ENCODE measurements around the gene CHRNG. TPM values are rescaled to one million over a fixed set of nuclear protein-coding genes. Genes with fewer than 3 reads are reported as not detected.

Gene CHRNG, protein sequence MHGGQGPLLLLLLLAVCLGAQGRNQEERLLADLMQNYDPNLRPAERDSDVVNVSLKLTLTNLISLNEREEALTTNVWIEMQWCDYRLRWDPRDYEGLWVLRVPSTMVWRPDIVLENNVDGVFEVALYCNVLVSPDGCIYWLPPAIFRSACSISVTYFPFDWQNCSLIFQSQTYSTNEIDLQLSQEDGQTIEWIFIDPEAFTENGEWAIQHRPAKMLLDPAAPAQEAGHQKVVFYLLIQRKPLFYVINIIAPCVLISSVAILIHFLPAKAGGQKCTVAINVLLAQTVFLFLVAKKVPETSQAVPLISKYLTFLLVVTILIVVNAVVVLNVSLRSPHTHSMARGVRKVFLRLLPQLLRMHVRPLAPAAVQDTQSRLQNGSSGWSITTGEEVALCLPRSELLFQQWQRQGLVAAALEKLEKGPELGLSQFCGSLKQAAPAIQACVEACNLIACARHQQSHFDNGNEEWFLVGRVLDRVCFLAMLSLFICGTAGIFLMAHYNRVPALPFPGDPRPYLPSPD
- total RNA-seq: not detected in 2 replicates

DNA sequence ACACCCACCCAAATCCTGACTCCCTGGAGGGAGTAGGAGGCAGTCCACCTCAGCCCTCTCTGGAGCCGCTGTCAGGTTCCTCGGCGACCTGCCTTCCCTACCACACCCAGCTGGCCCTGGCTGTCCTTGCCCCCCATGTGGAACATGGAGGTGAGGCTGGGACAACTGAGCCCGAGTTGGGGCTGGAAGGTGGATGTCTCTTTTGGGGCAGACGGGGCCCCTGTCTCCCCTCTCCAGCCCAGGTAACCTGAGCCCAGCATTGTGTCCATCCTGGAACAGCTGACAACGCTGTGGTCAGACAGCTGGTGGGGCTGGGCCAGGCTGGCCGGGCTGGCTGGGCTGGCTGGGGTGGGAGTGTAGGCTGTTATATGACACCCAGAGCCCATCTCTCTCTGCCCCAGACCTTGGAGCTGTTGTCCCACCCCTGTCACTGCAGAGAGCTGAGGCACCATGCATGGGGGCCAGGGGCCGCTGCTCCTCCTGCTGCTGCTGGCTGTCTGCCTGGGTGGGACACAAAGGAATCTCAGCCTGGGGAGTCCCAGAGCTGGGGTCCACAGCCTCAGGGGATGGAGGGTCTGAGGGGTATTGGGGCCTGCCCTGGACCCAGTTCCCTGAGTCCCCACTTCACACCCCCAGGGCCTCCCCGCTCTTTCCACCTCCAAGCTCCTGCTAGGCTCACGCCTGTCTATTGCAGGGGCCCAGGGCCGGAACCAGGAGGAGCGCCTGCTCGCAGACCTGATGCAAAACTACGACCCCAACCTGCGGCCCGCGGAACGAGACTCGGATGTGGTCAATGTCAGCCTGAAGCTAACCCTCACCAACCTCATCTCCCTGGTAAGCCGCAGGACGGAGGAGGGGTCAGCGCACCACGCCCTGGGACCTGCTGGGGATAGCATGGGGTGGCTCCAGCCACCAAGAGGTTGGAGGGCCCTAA, at the start of gene CHRNG:
Gene CHRNG, plus strand, starts transcription at position 395 of the 934 bp plus-strand sequence. Its CDS starts 56 bp downstream, at position 451.

DNA sequence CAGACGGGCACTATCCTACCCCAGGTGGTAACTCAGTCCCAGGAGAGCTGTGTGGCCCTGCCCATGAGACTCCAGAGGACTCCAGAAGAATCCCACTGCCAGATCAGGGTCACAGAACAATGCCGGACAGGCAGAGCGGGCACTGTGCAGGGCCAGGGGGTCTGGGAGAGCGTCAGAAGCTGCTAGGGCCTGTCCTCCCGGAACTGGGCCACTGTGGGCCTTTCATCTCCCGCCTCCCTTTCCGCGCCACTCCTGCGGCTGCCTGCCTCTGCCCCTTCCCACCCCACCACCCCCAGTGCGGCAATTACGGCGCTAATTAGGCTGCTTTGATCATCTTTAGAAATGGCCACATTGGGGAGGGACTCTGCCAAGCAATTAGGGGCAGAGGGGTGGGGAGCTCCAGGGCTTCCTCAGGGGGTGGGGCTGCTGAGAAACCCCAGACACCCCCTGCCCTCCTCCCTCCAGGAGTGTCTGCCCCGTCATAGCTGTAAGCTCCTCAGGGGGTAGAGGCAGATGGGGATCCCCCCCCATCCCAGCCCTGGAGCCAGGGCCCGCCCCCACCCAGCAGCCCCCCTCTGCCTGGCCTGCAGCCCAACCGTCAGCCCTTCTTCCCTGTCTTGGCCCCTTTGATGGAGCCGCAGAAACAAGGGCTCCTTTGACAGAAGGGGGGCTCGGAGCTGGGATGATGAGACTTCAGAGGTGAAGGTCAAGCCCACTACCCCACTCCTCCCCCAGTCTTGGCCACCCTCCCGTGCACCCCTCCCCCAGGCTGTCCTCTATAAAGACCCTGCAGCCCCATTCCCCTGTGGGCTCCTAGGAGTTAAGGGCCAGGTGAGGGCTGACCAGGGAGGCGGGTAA, 19.7 kb upstream of the CHRNG start, which contains the start of gene PRSS56:
Gene PRSS56, plus strand, starts transcription at position 808 of the 858 bp plus-strand sequence. CDS start 211 bp downstream, outside the sequence.

DNA sequence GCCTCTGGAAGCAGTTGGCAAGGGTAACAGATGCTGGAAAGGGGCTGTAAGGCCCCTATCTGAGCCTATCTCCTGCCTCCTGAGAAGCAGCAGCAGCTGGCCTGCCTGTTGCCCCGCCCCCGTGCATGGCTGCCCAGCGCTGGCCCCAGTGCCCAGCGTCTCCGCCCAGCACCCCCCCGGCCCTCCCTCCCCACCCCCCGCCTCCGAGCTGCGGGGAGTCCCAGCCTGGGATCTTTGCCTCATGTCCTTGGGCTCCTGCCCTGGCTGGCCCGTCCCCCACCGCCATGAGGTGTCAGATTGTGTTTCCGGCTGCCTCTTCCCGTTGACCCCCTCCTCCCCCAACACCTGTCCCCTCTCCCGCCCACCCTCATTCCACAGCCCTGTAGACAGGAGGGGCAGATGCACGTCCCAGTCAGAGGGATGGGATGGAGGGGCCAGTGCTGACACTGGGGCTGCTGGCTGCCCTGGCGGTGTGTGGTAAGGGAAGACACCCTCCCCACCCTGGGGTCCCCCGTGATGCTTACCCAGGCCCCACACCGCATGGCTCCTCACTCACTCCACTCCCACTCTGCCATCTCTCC, 13.6 kb upstream of the CHRNG start, which contains the start of gene CHRND:
Gene CHRND, plus strand, starts transcription at position 370 of the 581 bp plus-strand sequence. Its CDS starts 56 bp downstream, at position 426.

DNA sequence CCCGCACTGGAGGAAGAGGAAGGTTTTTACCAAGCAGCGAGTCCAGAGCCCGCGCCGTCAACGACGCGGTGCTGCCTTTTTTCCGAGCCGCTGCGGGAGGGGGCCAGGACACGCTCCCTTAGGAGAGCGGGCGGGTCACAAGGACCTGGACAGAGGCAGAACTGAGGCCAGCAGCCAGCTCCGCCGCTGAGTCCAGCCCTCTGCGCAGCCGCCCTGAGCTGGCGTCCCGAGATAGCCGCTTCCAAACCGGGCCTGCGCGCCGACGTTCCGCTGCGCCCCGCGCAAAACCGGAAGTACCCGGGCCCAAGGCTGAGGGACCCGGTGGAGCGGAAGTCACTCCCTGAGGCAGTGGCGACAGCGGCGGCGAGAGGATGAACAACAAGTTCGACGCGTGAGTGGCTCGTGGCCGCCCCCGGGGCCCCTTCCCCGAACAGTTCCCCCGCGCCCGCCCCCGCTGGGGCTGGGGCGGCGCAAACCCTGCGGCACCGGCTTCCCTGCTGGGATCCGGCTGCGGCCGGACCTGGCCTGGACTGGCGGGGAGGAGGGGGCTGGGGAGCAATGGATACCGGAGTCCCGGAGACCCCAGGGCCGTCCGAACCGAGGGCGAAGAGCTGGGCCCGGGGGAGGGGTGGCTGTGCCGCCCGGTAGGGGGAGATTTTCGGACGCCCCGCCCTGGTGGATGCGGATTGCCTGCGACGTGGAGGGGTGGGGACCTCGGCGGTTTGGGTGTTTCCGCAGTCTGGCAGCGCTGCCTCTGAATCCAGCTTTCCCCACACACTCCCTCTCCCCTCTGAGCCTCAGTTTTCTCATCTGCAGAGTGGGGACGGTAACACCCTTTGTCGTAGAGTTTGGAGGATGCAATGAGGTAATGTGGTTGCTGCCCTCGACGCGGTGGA, 11.1 kb downstream of the CHRNG start, which contains the start of the genes EIF4E2 and TIGD1:
Gene EIF4E2, plus strand, starts transcription at position 336 of the 896 bp plus-strand sequence. Its CDS starts 36 bp downstream, at position 372.
Gene TIGD1, minus strand, starts transcription at position 204 of the 896 bp plus-strand sequence. CDS start 675 bp downstream, outside the sequence.

Other genes starting within 250 kb of the CHRNG start
- gene ALPP, start 160.9 kb upstream of the CHRNG start, total RNA-seq: not detected in 2 replicates
- not detected in 2 replicates for gene ALPG, start 132.8 kb upstream of the CHRNG start, total RNA-seq
- gene ALPI, start 83.5 kb upstream of the CHRNG start, total RNA-seq: not detected in 2 replicates
- not detected in 2 replicates for gene ECEL1, start 51.9 kb upstream of the CHRNG start, total RNA-seq
- not detected in 2 replicates for gene PRSS56, start 19.3 kb upstream of the CHRNG start, total RNA-seq
- not detected in 2 replicates for gene CHRND, start 13.5 kb upstream of the CHRNG start, total RNA-seq
- gene TIGD1, start 10.9 kb downstream of the CHRNG start, total RNA-seq: 2.7 and 3.7 TPM in 2 replicates
- gene EIF4E2, start 11.0 kb downstream of the CHRNG start, total RNA-seq: 81.5 and 158 TPM in 2 replicates
- 1.9 and 2.0 TPM in 2 replicates for gene EFHD1, start 93.9 kb downstream of the CHRNG start, total RNA-seq
- 53.3 and 58.3 TPM in 2 replicates for gene GIGYF2, start 157.6 kb downstream of the CHRNG start, total RNA-seq
- not detected in 2 replicates for gene KCNJ13, start 236.9 kb downstream of the CHRNG start, total RNA-seq